GM19193 (cell line): ENCODE data around the gene ATRN.

Experiments
- POLR2A ChIP-seq: IDR thresholded peaks from 4 replicates; pipeline ENCODE4 v1.6.1; 2011; ENCODE audit not compliant: insufficient read depth, insufficient read length; ENCODE audit errors: extremely low read depth

ATRN gene

DNA sequence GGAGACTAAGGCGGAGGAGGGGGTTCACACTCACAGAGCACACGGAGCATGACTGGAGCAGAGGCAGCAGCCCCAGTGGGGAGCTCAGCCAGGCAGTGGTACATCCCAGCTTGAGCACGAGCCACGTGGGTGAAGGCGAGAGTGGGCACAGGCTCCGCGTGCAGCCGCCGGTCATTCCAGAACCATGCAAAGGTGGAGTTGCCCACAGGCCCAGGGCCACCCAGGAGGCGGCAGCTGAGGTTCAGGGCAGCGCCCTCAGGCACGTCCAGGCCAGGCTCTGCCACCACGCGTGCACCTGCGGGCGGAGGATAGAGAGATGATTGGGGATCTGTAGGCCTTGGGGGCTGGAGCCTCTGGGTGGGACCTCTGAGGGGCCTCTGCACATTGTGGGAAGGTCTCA is 220.5 kb downstream of the ATRN start:
- TF ChIP-seq POLR2A: no peak

GRCh38 chr20:3691897-3692296 is 221.1 kb downstream of the ATRN start:
- TF ChIP-seq POLR2A: no peak

DNA sequence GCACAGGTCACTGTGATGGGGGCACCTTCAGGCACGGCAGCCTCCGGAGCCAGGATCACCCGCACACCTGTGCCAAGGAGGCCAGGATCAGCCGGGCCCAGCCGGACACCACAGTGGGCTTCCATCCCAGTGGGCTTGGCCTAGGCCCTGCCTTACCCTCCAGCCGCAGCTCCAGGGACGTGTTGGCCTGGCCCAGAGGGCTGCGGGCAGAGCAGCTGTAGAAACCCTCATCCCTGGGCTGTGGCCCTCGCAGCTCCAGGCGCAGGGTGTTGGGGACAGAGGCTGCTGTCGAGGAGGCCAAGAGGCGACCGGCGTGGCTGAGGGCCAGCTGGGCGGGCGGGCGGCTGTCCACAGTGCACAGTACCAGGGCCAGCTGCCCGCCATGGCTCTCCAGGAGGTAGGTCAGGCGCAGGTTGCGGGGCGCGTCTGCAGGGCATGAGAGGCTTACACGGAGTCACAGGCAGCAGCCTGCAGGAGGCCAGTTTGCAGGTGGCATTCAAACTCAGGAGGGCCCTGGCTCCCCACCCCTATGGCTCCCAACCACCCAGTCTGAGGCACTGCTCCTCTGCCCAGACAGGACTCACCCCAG is 222.0 kb downstream of the ATRN start:
- no peak for TF ChIP-seq POLR2A

GRCh38 chr20:3693376-3693775 is 222.6 kb downstream of the ATRN start:
- TF ChIP-seq POLR2A: no peak

DNA sequence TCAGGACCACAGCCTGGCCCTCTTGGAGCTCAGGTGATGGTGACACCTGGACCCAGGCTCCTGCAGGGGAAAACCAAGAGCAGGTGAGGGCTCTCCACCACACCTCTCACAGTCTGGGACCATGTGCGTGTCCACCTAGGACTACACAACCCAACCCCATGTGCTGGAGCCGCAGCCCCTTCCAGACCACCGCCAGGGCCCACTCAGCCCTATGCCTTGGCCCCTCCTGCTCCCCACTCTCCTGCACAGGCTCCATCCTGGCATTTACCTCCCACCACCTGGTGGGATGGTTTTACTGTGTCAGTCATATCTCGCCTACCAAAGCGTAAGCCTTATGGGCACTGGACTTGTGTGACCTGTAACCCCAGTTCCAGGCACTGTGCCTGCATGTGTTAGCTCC is 224.0 kb downstream of the ATRN start:
- TF ChIP-seq POLR2A: no peak

GRCh38 chr20:3696200-3696599 is 225.4 kb downstream of the ATRN start:
- TF ChIP-seq POLR2A: no peak

- no peak for TF ChIP-seq POLR2A
These were observed 226.1 kb downstream of the ATRN start for GRCh38 chr20:3696745-3697587.

- no peak for TF ChIP-seq POLR2A
These were observed 226.9 kb downstream of the ATRN start for GRCh38 chr20:3697588-3698305.

DNA sequence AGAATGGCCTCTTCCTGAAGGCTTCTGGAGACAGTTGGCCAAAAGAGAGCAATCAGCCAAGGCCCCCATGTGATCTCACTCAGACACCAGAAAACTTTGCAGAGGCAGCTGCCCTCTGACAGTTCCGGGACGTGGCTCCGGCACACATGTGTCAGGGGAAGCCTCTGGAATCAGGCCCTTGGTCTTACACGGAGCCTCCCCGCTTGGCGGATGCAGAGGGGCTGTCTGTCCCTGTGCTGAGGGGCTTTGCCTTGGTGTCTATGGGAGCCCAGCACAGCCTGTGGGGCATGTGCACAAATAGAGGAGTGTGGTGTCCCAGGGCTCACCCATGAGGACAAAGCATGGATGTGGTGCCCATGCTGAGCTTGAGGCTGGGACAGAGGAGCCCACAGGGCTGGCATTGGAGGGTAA is 227.8 kb downstream of the ATRN start:
- TF ChIP-seq POLR2A: no peak

DNA sequence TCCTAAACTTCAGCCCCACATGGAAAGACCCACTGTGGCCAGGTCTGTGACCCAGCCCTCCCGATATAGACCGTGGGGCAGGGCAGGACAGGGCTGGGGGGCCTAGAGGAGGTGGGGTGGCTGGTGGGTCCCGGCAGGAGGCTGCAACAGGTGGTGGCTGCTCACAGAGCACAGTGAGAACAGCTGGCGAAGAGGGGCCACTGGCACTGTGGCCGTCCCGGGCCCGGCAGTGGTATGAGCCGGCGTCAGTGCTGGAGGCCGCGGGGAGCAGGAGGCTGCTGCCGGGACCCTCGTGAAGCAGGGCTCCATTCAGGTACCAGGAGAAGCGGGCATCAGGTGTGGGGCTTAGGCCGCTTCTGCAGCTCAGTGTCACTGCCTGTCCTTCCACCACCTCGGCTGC is 228.2 kb downstream of the ATRN start:
- no peak for TF ChIP-seq POLR2A
